ENCODE measurements around the gene FRMD4B.

FRMD4B gene

GRCh38 chr3:69210068-69210730 lies 175.7 kb downstream of the FRMD4B start:
- Histone ChIP-seq H3K4me1 (peaks cover 0 to 57% (median 9%) of the 10 kb centered on the region in 10 experiments; a peak in 10 of 20 replicates), H4K20me1 (peaks cover 0 to 67% (median 0%) of the 10 kb centered on the region in 11 experiments; a peak in 5 of 22 replicates), H3K27me3 (no peaks in the 10 kb centered on the region), H3K9me3 (replicated peaks in 1 of 11) (no peaks in the 10 kb centered on the region), H3K4me3 (no peak overlapping the region), H3K9ac (no peak overlapping the region), H3K27ac (peak overlapping the region in 1 of 11 experiments; percentile 65; a peak in 1 of 22 replicates), H3K4me2 (no peak overlapping the region), H3K36me3 (peaks cover 79 to 100% (median 94%) of the 10 kb centered on the region in 11 experiments)
- no peak for TF ChIP-seq Cebpa-rat (IDR thresholded peaks at IDR 0.05)

- H3K9ac ChIP-seq: no peak overlapping the region
Measured at GRCh38 chr3:69209413-69209812, 176.5 kb downstream of the FRMD4B start.

GRCh38 chr3:69207031-69207430 lies 178.9 kb downstream of the FRMD4B start:
- Histone ChIP-seq H3K27ac (no peak overlapping the region), H3K4me1 (peaks cover 0 to 26% (median 3%) of the 10 kb centered on the region in 10 experiments; a peak in 7 of 20 replicates), H3K36me3 (peaks cover 79 to 99% (median 92%) of the 10 kb centered on the region in 11 experiments), H3K4me2 (no peak overlapping the region), H4K20me1 (peaks cover 0 to 61% (median 0%) of the 10 kb centered on the region in 11 experiments; a peak in 5 of 22 replicates), H3K9ac (no peak overlapping the region), H3K4me3 (no peak overlapping the region), H3K27me3 (no peaks in the 10 kb centered on the region), H3K9me3 (replicated peaks in 1 of 11) (no peaks in the 10 kb centered on the region)
- TF ChIP-seq Cebpa-rat (IDR thresholded peaks at IDR 0.05): no peak

More at GRCh38 chr3:69209413-69209812, 176.5 kb downstream of the FRMD4B start:
- H3K27ac ChIP-seq: 0 out of 22 replicates have a peak overlapping the region, but pooled peaks of 1 of the 11 experiments have one; percentile 10
- no peak overlapping the region for H3K4me3 ChIP-seq
- TF ChIP-seq Cebpa-rat (IDR thresholded peaks at IDR 0.05): no peak
- no peaks in the 10 kb centered on the region for H3K9me3 ChIP-seq (replicated peaks in 1 of 11)
- H3K36me3 ChIP-seq: peaks cover 77 to 100% (median 94%) of the 10 kb centered on the region in 11 experiments
- H4K20me1 ChIP-seq: peaks cover 0 to 68% (median 0%) of the 10 kb centered on the region in 11 experiments; a peak in 5 of 22 replicates
- no peaks in the 10 kb centered on the region for H3K27me3 ChIP-seq
- H3K4me1 ChIP-seq: peaks cover 0 to 50% (median 9%) of the 10 kb centered on the region in 10 experiments; a peak in 10 of 20 replicates
- H3K4me2 ChIP-seq: no peak overlapping the region

- H3K9me3 ChIP-seq (replicated peaks in 1 of 11): no peaks in the 10 kb centered on the region
- H3K4me1 ChIP-seq: peaks cover 0 to 24% (median 0%) of the 10 kb centered on the region in 10 experiments; a peak in 5 of 20 replicates
- peaks cover 69 to 99% (median 90%) of the 10 kb centered on the region in 11 experiments for H3K36me3 ChIP-seq
- TF ChIP-seq Cebpa-rat (IDR thresholded peaks at IDR 0.05): no peak
- H3K4me3 ChIP-seq: no peak overlapping the region
- no peak overlapping the region for H3K27ac ChIP-seq
- peaks cover 0 to 66% (median 0%) of the 10 kb centered on the region in 11 experiments; a peak in 5 of 22 replicates for H4K20me1 ChIP-seq
- H3K9ac ChIP-seq: no peak overlapping the region
- no peak overlapping the region for H3K4me2 ChIP-seq
- H3K27me3 ChIP-seq: no peaks in the 10 kb centered on the region
Measured at GRCh38 chr3:69205385-69205784, 180.5 kb downstream of the FRMD4B start.

GRCh38 chr3:69204315-69204957 lies 181.5 kb downstream of the FRMD4B start:
- Histone ChIP-seq H3K4me2 (no peak overlapping the region), H3K36me3 (peaks cover 61 to 99% (median 90%) of the 10 kb centered on the region in 11 experiments), H3K4me1 (peaks cover 0 to 24% (median 0%) of the 10 kb centered on the region in 10 experiments; a peak in 5 of 20 replicates), H3K27ac (no peak overlapping the region), H3K4me3 (no peak overlapping the region), H3K27me3 (no peaks in the 10 kb centered on the region), H3K9ac (no peak overlapping the region), H4K20me1 (peaks cover 0 to 68% (median 0%) of the 10 kb centered on the region in 11 experiments; a peak in 5 of 22 replicates), H3K9me3 (replicated peaks in 1 of 11) (no peaks in the 10 kb centered on the region)
- TF ChIP-seq Cebpa-rat (IDR thresholded peaks at IDR 0.05): no peak

- H3K4me3 ChIP-seq: no peak overlapping the region
- H3K9me3 ChIP-seq (replicated peaks in 1 of 11): no peaks in the 10 kb centered on the region
- H3K4me1 ChIP-seq: peaks cover 0 to 26% (median 0%) of the 10 kb centered on the region in 10 experiments; a peak in 6 of 20 replicates
- peaks cover 60 to 99% (median 89%) of the 10 kb centered on the region in 11 experiments for H3K36me3 ChIP-seq
- H3K4me2 ChIP-seq: no peak overlapping the region
- TF ChIP-seq Cebpa-rat (IDR thresholded peaks at IDR 0.05): no peak
- no peak overlapping the region for H3K9ac ChIP-seq
- no peak overlapping the region for H3K27ac ChIP-seq
- H3K27me3 ChIP-seq: no peaks in the 10 kb centered on the region
- peaks cover 0 to 69% (median 0%) of the 10 kb centered on the region in 11 experiments; a peak in 5 of 22 replicates for H4K20me1 ChIP-seq
Measured at GRCh38 chr3:69203631-69204314, 182.1 kb downstream of the FRMD4B start.

GRCh38 chr3:69201658-69202057 lies 184.2 kb downstream of the FRMD4B start:
- Histone ChIP-seq H3K36me3 (peaks cover 59 to 99% (median 90%) of the 10 kb centered on the region in 11 experiments), H3K4me1 (peaks cover 0 to 32% (median 7%) of the 10 kb centered on the region in 10 experiments; a peak in 9 of 20 replicates), H3K9me3 (replicated peaks in 1 of 11) (no peaks in the 10 kb centered on the region), H3K27me3 (no peaks in the 10 kb centered on the region), H4K20me1 (peaks cover 0 to 83% (median 0%) of the 10 kb centered on the region in 11 experiments; a peak in 7 of 22 replicates), H3K27ac (no peak overlapping the region), H3K4me3 (no peak overlapping the region), H3K9ac (no peak overlapping the region), H3K4me2 (no peak overlapping the region)
- TF ChIP-seq Cebpa-rat (IDR thresholded peaks at IDR 0.05): no peak

GRCh38 chr3:69200384-69201068 lies 185.4 kb downstream of the FRMD4B start:
- H3K4me3 ChIP-seq: no peak overlapping the region
- H4K20me1 ChIP-seq: peaks cover 0 to 85% (median 0%) of the 10 kb centered on the region in 11 experiments; a peak in 6 of 22 replicates
- H3K36me3 ChIP-seq: peaks cover 59 to 99% (median 90%) of the 10 kb centered on the region in 11 experiments
- peaks cover 0 to 32% (median 7%) of the 10 kb centered on the region in 10 experiments; a peak in 9 of 20 replicates for H3K4me1 ChIP-seq
- H3K27me3 ChIP-seq: no peaks in the 10 kb centered on the region
- peak overlapping the region in 1 of 11 experiments; percentile 17; a peak in 1 of 22 replicates for H3K27ac ChIP-seq
- no peaks in the 10 kb centered on the region for H3K9me3 ChIP-seq (replicated peaks in 1 of 11)
- no peak for TF ChIP-seq Cebpa-rat (IDR thresholded peaks at IDR 0.05)
- no peak overlapping the region for H3K9ac ChIP-seq
- H3K4me2 ChIP-seq: peak overlapping the region in 2 of 11 experiments; percentile 25 to 34; a peak in 3 of 22 replicates

All from BLaER1 treated with 17β-estradiol and CSF1 and Interleukin-3, amounts not matched to agents 10 nM and 100 nM (cell line).